ENCODE measurements around the gene S1PR1.
A peak's percentile ranks its signal among the peaks of the same experiment; 100 is the strongest.
"Not testable (repeated sequence)": the region's sequence is repeated elsewhere in the genome, so short reads cannot be mapped to it uniquely, and the experiment has no call there.

S1PR1 gene

DNA sequence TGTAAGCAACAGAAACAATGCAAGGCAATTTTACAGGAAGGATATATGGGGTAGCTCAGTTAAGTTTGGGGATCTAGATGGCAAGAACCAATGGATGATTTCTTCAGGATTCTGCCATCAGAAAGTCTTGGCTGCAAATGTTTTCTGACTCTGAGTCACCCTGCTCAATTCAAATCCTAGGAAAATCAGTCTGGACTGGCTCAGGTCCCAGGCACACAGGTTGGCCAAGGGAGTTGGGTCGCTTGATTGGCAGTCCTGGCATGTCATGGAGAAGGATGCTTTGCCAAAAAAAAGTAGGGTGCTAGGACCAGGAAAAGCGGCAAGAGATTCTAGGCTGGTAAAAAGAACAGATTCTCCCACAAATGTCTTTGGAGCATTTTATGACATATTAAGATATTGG lies 28.9 kb upstream of the S1PR1 start:
- no peak for TF ChIP-seq ZNF274 (IDR thresholded peaks at IDR 0.05; ENCODE audit: low read depth, low read length)
- H3K4me3 ChIP-seq (ENCODE audit: low read length), result no peak overlapping the region

DNA sequence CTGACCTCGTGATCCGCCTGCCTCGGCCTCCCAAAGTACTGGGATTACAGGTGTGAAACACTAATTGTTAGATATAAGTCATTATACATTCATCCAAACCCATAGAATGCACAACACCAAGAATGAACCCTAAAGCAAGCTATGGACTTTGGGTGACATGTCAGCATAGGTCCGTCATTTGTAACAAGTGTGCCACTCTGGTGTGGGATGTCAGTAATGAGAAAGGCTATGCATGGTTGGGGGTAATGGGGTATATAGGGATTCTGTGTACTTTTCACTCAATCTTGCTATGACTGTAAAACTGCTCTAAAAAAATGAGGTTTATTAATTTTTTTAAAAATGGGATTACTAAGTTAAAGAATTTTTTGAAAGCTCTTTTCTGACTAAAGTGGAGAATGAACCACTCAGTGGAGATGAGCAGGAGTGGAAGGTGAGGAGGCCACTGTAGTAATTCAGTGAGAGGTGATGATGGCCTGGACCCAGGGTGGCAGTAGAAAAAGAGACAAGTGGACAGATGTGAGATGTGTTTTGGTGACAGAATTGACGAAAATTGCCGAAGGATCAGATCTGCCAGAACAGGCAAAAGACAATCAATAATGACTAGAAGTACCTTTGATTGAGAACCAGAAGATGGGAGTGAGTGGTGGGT lies 21.3 kb upstream of the S1PR1 start:
- no peak overlapping the region for H3K4me3 ChIP-seq (ENCODE audit: low read length)
- TF ChIP-seq ZNF274 (IDR thresholded peaks at IDR 0.05; ENCODE audit: low read depth, low read length), result no peak

DNA sequence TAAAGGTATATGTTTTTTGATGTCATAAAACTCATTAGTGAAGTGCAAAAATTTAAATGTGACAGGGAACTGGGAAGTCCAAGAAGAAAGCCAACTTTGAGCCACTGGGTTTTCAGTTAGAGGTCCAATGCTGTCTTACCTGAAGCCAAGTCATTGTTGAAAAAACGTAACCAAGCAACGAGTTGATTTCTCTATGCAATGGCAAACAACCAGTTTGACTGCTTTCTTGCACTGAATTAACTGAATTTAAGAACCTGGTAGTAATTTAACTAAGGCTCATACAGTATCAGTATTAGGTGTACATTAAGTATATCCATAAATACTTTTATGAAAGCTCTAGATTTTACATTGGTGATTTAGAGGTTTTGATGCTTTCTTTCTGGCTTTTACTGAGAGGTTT lies 20.2 kb upstream of the S1PR1 start:
- TF ChIP-seq ZNF274 (IDR thresholded peaks at IDR 0.05; ENCODE audit: low read depth, low read length), result no peak
- no peak overlapping the region for H3K4me3 ChIP-seq (ENCODE audit: low read length)

DNA sequence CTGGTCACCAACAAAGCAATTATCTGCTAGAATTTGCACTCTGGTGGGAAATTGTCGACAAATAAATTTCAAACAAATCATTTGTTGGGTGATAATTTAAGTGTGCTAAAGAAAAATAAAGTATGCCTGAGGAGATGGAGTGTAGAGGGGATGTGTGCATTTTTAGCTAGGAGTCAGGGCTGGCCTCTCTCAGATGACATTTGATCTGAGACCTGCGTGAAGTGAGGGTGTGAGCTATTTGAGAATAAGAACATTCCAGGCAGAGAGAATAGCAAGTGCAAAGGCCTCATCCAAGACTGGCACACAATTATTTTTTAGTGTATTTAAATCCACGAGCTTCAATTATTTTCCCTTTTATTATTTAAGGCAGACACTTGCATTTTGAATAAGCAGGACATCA lies 19.7 kb upstream of the S1PR1 start:
- H3K4me3 ChIP-seq (ENCODE audit: low read length), result no peak overlapping the region
- TF ChIP-seq ZNF274 (IDR thresholded peaks at IDR 0.05; ENCODE audit: low read depth, low read length), result no peak

DNA sequence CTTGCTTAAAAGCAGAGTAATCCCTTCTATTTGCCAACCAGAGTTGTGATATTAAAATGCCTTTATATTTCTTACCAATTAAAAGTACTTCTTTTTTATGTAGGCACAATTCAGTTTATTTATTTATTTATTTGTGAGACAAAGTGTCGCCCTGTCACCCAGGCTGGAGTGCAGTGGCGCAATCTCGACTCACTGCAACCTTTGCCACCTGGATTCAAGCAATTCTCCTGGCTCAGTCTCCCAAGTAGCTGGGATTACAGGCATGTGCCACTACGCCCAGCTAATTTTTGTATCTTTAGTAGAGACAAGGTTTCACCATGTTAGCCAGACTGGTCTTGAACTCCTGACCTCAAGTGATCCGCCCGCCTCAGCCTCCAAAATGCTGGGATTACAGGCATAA lies 17.9 kb upstream of the S1PR1 start:
- not testable (repeated sequence) for H3K4me3 ChIP-seq (ENCODE audit: low read length)

DNA sequence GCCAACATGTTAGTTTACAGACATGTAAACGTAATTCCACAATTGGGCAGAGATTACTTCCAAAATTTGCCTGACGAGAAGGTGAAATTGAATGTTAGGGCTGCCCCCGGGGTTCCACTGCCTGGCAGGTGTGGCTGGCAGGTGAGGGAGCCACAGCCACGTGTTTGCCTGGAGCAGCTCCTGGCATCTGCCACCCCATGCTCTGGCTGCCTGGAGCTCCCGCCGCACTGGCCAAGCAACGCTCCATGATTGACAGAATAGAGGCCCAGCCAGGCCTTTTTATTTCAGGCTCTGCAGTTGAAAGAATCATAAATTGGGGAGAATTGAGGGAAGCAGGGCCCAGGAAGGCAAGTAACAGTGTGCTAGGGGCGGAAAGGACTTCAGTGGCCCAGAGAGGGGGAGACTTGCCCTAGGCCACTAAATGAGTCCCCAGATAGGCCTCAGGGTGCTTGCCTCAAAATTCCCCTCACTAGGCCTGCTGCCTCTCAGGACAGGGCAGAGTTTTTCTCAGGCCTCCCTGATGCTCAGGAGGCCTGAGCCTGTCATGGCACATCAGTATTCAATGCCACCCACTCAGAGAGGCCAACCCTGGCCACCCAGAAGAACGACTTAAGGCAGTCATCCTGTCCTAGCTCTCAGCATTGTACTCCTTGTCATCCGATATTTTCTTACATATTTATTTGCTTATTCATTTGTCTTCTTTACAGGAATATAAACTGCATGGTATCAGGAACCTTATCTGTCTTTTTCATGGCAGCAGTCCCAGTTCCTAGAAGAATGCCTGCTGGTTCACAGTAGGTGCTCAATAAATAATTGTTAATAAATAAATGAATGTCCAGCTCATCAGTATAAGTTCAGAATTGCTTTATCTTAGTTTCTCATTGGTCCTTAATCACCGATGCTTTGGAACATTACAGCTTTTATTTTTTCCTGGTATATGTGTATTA lies 16.6 kb upstream of the S1PR1 start:
- H3K4me3 ChIP-seq (ENCODE audit: low read length), result no peak overlapping the region
- no peak for TF ChIP-seq ZNF274 (IDR thresholded peaks at IDR 0.05; ENCODE audit: low read depth, low read length)

DNA sequence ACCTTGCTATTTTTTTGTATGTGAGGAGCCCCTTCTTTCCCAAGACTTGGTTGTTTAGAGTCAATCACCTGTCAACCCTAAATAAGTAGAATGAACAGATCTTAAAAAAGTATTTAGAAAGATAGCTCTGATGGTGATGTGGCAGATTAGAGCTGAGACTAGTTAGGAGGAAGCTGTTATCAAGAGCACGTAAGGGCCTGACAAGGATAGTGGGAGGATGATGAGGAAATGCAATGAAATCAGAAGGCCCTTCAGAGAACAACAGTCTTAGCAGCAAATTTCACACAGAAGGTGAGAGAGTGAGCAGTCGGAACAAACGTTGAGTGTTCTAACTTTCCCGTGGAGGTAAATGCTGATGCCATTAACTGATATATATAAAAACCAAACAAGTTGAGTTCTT lies 15.9 kb upstream of the S1PR1 start:
- no peak for TF ChIP-seq ZNF274 (IDR thresholded peaks at IDR 0.05; ENCODE audit: low read depth, low read length)
- H3K4me3 ChIP-seq (ENCODE audit: low read length), result no peak overlapping the region

DNA sequence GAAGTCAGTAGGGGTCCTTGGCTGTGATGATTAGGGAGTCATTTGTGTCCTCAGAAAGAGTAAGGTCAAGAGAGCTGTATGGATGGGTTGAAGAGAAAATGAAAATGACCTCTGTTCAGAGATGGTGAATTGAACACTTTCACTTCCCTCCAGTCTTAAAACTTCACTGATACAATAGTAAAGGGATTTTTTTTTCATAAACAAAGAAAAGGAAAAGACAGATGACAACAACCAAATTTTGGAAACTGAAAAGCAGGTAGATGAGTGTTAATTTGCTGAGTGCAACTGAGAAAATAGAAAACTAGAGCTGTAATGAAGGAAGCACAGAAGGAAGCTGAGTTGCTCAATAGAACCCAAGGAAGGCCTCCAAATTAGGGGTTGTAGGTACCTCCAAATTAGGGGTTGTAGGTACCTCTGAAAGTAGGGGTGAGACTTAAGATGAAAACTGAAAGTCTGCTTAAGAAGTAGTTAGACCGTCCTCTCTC lies 14.8 kb upstream of the S1PR1 start:
- no peak for TF ChIP-seq ZNF274 (IDR thresholded peaks at IDR 0.05; ENCODE audit: low read depth, low read length)

DNA sequence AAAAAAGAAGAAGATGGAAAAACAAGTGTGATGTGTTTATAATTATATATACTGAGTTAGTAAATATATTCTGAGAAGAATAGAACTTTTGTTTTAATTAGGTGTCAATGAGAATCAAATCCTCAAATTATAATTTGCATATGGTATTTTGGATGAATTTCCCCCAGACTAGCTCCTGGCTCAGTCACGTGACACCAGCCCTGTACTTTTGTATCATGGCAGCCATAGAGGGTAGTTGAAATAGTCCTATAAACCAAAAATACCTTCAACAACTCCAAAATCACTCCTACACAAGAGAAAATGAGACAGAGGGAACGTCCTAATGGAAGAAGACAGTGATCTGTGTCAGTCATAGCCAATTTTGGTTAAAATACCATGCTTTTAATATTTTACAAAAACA lies 9.0 kb upstream of the S1PR1 start:
- no peak overlapping the region for H3K4me3 ChIP-seq (ENCODE audit: low read length)
- TF ChIP-seq ZNF274 (IDR thresholded peaks at IDR 0.05; ENCODE audit: low read depth, low read length), result no peak

More for the DNA sequence above, 14.8 kb upstream of the S1PR1 start:
- peak overlapping the region; percentile 56; the same call in 1 of the 2 replicates for H3K4me3 ChIP-seq (ENCODE audit: low read length)

DNA sequence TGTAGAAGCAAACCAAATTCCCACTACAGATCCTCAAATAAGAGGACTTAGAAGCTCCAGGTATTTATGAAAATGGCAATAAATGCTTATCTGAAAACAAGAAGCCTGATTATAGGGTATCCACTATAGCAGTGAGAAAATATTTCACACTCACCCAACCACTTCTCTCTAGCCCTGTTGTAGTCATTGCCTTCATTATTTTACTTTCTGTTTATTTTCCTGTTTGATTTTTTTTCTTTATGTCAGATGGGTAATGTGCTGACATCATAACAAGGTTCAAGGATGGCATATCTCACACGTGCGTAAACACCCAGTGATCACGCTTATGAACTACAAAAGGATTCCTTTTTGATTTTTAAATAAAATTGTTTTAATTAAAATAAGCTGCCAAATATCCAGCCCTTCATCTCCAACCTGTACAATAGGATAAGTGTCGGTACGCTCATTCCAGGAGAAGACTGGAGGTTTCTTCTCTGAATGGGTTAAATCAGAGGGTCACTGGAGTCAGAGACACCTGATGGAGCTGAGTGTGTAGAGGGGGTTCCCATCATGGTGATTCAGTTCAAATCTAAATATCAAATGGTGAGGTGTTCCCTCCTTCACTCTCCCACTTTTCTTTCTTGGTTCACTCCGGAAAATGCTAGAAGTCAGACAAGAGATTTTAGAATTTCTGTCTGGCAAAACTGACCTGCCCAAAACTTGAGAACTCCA lies 8.2 kb upstream of the S1PR1 start:
- TF ChIP-seq ZNF274 (IDR thresholded peaks at IDR 0.05; ENCODE audit: low read depth, low read length), result no peak
- no peak overlapping the region for H3K4me3 ChIP-seq (ENCODE audit: low read length)

DNA sequence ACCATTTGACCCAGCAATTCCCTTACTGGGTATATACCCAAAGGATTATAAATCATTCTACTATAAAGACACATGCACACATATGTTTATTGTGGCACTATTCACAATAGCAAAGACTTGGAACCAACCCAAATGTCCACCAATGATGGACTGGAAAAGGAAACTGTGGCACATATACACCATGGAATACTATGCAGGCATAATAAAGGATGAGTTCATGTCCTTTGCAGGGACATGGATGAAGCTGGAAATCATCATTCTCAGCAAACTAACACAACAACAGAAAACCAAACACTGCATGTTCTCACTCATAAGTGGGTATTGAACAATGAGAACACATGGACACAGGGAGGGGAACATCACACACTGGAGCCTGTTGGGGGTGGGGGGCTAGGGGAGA lies 4.6 kb upstream of the S1PR1 start:
- not testable (repeated sequence) for H3K4me3 ChIP-seq (ENCODE audit: low read length)

DNA sequence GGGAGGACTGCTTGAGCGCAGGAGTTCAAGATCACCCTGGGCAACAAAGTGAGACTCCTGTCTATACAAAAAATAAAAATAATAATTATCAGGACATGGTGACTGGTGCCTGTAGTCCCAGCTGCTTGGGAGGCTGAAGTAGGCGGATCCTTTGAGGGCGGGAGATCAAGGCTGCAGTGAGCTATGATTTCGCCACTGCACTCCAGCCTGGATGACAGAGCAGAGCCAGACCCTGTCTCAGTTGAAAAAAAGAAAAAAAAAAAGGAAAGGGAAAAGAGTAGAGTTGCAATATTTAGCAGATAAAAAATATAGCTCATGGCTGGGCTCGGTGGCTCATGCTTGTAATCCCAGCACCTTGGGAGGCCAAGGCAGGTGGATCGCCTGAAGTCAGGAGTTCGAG lies 3.3 kb upstream of the S1PR1 start:
- H3K4me3 ChIP-seq (ENCODE audit: low read length), result no peak overlapping the region
- no peak for TF ChIP-seq ZNF274 (IDR thresholded peaks at IDR 0.05; ENCODE audit: low read depth, low read length)

DNA sequence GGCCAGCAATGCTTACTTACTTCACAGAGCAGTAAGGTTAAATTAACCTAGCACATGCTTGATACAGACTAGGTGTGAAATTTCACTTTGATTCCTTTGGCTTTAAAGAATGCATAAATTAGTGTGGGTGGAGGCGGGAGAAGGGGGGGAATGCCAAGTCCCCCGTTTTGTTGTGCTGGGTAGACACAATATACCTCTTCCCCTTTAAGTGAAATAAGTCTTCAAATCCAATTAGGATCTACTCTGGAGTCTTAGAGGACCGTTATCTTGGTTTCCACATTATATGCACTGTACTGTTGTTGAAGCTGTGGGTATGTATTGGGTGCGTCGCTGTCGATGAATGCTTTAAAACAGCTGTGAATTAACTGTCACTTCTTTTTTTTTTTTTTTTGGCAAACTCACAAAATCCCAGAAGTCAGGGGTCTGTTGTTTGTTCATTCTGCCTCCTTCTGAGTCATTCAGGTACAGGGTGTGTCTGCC lies 1.6 kb upstream of the S1PR1 start:
- no peak for TF ChIP-seq ZNF274 (IDR thresholded peaks at IDR 0.05; ENCODE audit: low read depth, low read length)
- H3K4me3 ChIP-seq (ENCODE audit: low read length), result peak overlapping the region; percentile 99; the same call in 1 of the 2 replicates

DNA sequence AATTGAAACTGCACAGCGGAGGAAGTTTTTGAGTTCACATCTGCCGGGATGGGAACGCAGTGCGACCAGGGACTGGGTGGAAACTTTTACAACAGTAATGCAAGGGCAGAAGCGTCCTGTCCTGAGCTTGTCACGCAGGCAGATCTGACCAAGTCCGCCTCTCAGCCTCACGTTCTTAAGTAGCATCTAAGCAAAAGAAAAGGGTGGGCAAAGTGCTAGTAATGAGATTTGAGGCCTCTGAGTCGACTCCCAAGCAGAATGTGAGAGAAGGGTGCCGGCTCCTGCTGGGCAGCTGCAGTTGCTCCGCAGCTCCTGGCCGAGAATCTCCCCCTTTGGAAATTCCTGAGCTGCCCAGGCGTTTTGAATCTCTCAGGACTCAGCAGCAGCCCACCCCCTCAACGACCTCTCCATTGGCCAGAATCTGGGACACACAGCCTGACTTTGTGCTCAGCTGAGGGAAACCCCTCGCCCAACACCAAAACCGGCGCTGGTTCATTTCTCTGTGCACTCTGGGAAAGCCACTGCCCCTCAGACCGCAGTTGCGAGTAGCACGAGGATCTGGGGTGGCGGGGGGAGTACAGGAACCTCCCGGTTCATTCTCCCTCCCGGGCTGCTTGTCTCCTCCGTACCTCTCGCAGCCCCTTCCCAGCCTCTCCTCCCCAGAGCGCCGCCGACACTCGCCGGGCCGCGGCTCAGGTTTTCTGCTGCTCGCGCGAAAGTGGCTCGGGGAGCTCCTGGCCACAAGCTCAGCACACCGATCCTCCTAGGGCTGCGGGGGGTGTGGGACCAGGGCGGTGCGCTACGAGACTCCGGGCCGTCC lies 913 bp upstream of the S1PR1 start:
- no peak for TF ChIP-seq ZNF274 (IDR thresholded peaks at IDR 0.05; ENCODE audit: low read depth, low read length)
- peak overlapping the region; percentile 99 for H3K4me3 ChIP-seq (ENCODE audit: low read length)

All from GM08714 (cell line).